HG03135 (cell line): Measurements from ENCODE around the gene ADAMTS16.

Experiments
- ATAC-seq: cut with Tn5 transposase; IDR thresholded peaks from one replicate; pipeline ENCODE4 v1.9.1; 2021; ENCODE audit warnings: mild to moderate bottlenecking, moderate library complexity; ENCODE audit not compliant: unreplicated experiment

The ADAMTS16 gene

GRCh38 chr5:5339257-5339656 lies 199.1 kb downstream of the ADAMTS16 start:
- no peak for ATAC-seq

DNA sequence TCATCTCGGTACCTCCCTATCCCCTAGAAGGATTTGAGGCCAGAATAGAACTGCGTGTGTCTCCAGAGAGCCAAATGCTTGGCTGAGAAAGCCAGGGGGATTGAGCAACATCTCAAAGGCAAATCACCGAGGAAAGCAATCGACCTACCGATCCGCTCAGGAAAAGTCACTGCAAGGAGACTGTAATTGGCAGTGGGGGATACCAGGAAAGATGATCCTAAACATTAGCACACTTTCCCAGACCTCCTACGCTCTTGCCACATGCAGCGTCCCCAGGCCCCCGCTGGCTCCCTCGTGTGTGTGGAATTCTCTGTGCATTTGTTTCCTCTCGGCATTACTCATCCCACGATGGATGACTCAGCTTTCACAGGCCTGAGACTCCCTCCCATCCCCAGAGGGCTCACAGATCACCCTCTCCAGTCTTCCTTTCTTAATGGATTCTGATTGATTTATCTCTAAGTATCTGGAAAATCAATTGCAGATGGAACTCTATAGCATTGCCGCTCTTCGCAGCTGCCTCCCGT lies 200.1 kb downstream of the ADAMTS16 start:
- ATAC-seq: no peak

GRCh38 chr5:5341531-5342292 lies 201.6 kb downstream of the ADAMTS16 start:
- ATAC-seq: no peak

DNA sequence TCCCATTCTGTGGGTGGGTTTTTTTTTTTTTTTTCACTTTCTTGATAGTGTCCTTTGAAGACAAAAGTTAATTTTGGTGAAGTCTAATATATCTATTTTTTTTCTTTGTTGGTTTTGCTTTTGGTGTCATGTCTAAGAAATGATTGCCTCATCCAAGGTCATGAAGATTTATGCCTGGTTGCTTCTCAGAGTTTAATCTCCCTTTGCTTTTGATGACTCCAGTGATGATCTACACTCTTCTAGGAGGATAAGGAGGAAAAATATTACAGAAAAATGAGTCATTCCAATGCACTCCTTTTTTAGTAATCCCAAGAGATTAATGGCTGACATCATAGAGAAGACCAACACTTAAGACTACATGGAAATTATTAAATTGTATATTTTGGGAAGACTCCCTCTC lies 202.7 kb downstream of the ADAMTS16 start:
- ATAC-seq: no peak

DNA sequence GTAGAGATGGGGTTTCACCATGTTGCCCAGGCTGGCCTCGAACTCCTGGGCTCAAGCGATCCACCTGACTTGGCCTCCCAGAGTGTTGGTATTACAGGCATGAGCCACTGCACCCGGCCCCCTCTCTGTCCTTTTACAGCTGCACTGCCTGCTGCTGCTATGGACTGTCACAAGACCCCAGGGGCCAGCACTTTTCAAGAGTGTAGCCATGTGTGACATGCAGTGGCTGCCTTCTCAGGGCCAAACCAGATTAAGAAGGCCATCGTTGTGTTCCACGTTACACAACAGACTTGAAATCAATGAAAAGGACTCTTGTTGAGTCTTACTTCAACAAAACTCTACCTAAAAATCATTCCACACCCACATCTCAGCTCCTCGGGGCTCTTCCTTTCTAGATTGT lies 203.4 kb downstream of the ADAMTS16 start:
- ATAC-seq: no peak

GRCh38 chr5:5344051-5344571 lies 204.0 kb downstream of the ADAMTS16 start:
- no peak for ATAC-seq

GRCh38 chr5:5344606-5345005 lies 204.5 kb downstream of the ADAMTS16 start:
- no peak for ATAC-seq

DNA sequence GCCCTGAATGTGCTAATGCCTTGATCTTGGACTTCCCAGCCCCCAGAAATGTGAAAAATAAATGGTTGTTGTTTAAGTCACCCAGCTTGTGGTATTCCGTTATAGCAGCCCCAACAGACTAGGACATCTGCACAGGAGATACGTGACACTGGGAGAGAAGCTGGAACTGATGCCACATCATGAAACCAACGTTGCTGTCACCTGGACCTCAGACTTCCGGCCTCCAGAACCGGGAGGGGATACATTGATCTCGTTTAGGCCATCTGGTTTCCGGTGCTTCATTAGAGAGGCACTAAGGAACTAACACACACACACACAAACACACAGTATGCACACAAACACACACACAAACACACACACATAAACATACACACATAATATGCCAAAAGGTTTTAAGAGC lies 207.3 kb downstream of the ADAMTS16 start:
- no peak for ATAC-seq

DNA sequence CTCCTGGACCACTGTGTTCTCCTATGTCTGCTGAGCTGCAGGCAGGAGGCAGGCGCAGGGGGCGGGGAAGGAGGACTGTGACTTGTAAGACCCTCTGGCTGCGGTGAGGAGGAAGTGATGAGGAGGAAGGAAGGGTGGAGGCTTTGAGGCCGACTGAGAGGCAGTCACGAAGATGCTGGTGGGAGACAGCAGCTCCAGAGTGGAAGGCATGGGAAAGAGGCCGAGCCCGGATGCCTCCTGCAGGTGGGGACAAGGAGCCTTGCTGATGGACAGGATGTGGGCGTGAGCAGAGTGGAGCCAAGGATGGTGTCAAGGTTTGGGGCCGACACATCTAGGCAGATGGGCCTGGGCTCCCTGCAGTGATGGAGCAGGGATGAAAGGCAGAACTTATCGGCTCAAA lies 208.0 kb downstream of the ADAMTS16 start:
- no peak for ATAC-seq

DNA sequence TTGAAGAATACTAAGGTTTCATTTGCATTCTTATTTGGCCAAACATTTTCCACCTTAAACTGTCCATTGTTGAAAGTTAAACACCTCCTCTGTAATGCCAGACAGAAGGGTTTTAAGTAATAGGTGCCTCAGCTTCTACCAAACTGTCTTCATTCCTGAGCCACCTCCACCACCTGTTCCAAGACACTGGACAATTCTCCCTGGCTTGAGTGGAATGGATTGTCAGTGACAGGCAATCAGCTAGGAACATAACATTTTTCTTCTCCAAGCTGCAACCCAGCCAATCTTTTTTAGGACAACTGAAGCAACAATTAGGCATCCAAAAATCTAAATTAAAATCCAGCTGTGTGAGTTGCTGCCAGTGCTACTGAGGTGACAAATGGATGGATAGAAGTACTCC lies 208.4 kb downstream of the ADAMTS16 start:
- no peak for ATAC-seq

- no peak for ATAC-seq
These were observed 210.0 kb downstream of the ADAMTS16 start for GRCh38 chr5:5350101-5350500.

GRCh38 chr5:5351288-5351979 lies 211.3 kb downstream of the ADAMTS16 start:
- ATAC-seq: no peak

GRCh38 chr5:5352675-5353074 lies 212.5 kb downstream of the ADAMTS16 start:
- no peak for ATAC-seq

DNA sequence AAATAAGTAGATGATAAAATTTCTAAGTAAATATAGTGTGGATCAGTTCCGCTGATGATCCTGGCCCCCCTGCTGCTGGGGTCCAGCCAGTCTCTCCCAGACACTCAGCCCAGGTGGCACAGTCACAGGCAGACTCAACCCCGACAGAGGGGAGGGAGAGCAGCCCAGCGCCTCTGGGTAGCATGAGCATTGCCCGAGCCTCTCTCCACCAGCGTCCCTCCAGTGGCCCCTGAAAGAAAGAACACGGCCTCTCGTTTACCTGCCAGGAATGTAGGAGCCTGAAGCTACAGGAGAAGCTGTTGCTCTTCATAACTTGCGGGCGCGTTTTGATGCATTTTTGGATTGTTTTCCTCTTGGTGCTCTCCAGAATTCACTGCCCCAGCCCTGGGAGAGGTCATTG lies 213.6 kb downstream of the ADAMTS16 start:
- no peak for ATAC-seq

- no peak for ATAC-seq
These were observed 216.6 kb downstream of the ADAMTS16 start for GRCh38 chr5:5356765-5357164.

DNA sequence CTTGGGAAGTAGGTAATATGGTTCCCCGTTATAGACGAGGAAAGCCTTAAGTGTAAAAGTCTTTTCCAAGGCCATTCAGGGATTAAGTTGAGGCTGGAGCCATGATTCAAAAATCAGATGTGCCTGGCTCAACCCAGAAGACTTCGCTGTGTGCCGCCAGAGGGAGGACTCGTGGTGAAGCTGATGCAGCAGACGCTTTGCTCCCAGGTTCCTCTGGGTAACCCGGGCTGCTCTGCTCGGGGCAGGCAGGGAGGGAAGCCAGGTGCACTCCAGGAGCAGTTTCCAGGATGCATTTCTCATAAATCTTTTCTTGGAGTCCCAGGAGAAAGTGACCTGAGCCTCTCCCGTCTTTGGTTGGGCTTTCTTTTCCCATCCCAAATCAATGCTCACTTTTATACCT lies 219.5 kb downstream of the ADAMTS16 start:
- ATAC-seq: no peak

GRCh38 chr5:5360363-5360940 lies 220.3 kb downstream of the ADAMTS16 start:
- ATAC-seq: no peak

- ATAC-seq: no peak
These were observed 220.9 kb downstream of the ADAMTS16 start for GRCh38 chr5:5360941-5361520.

- no peak for ATAC-seq
These were observed 222.9 kb downstream of the ADAMTS16 start for GRCh38 chr5:5363045-5363444.

- ATAC-seq: no peak
These were observed 224.8 kb downstream of the ADAMTS16 start for GRCh38 chr5:5364932-5365331.

DNA sequence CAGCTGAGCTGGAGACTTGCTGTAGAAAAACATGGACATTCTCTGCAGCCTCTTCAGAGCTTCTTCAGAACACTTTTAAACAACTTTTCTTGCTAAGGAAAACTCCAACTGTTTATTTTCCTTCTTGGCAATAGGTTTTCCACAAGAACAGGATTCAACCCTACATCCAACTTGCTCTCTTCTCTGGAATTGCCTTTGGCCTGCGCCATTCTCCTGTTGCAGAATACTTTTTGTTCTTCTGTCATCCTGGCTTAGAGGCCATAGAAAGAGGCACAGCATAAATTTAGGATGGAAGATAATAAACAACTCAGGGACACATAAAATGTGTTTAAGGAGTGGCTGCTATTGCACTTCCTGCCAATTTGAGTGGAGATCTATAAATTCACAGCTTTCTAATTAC lies 227.6 kb downstream of the ADAMTS16 start:
- no peak for ATAC-seq
